OCI-LY7 (cell line): ENCODE measurements around the gene JAM3.

ENCODE experiments used
- CTCF ChIP-seq: fragments of 200-600 bp; sonication (generic); conservative IDR thresholded peaks from 2 replicates; pipeline ENCODE4 v1.5.1; 2014; ENCODE audit warnings: mild to moderate bottlenecking, antibody characterized with exemption, low read length, moderate library complexity, mixed read lengths
- EZH2phosphoT487 ChIP-seq: fragments of 200-600 bp; sonication (generic); IDR thresholded peaks from 2 replicates; pipeline ENCODE4 v1.6.1; 2018; ENCODE audit warnings: low read depth, borderline replicate concordance, mild to moderate bottlenecking, mixed run types, antibody characterized with exemption, low read length, moderate library complexity, mixed read lengths

DNA sequence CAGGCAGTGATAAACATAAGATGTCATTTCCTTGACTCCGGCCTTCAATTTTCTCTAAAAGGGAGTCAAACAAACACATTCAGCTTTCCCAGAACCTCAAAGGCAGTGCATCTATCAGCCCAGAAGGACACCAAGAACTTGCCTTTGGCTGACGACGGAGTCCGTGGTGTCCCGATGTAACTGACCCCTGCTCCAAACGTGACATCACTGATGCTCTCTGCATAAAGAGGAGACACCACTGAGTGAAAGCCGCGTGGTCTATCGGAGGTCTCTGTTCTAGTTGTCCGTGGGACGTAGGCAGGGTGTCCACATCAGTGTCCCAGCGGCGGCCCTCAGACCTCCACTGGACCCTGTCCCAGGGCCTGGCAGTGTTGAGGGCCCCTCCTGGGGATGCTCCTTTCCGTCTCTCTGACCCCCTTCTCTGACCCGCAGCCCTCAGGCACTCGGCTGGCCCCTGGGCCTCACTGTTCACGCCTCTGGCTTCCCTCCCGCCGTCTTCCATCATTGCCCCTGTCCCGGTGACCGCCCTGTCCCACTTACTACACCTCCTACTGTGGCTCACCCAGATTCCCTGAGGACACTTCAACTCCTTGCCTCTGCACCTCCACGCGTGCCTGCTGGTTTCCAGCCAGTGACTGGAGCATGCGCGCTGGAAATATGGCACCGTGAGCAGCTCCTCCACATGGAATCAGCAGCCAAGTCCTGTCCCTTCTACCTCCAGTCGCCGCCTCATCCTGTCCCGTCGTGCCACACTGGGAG lies 84.5 kb downstream of the JAM3 start:
- TF ChIP-seq CTCF: no peak
- TF ChIP-seq EZH2phosphoT487: no peak
